ENCODE data around the gene PPT1. TPM values are rescaled to one million over a fixed set of nuclear protein-coding genes. Genes with fewer than 3 reads are reported as not detected.

The PPT1 gene
- total and polyA plus RNA-seq, 2 experiments from 2014 or later: 67.4 to 202 TPM

- no peak overlapping the region for H3K4me3 ChIP-seq
- no peak for DNase-seq (ENCODE audit: low spot score)
Observed at GRCh38 chr1:40064797-40065499, 32.1 kb downstream of the PPT1 start.

GRCh38 chr1:40059960-40060750 is 36.9 kb downstream of the PPT1 start:
- H3K79me2 ChIP-seq (replicated peaks; ENCODE audit: insufficient read depth): peaks cover 51% of the 10 kb centered on the region

More at GRCh38 chr1:40064797-40065499, 32.1 kb downstream of the PPT1 start:
- peaks cover 7% of the 10 kb centered on the region for H3K4me1 Mint-ChIP-seq
- no peak overlapping the region for H3K4me2 ChIP-seq
- H3K9me3 Mint-ChIP-seq: no peaks in the 10 kb centered on the region
- TF ChIP-seq ZNF114 (CRISPR knock-in tag; IDR thresholded peaks at IDR 0.05): no peak
- TF ChIP-seq EZH2 (IDR thresholded peaks at IDR 0.05; ENCODE audit: low read depth, unreplicated experiment): no peak
- H3K36me3 Mint-ChIP-seq (ENCODE audit: low read depth): peaks cover 84% of the 10 kb centered on the region
- no peaks in the 10 kb centered on the region for H3K27me3 ChIP-seq (ENCODE audit: insufficient read depth)
- peaks cover 4% of the 10 kb centered on the region; the same call in 1 of the 2 replicates for H3K4me1 ChIP-seq (ENCODE audit: insufficient read depth)
- no peak overlapping the region for H3K27ac Mint-ChIP-seq
- no peak overlapping the region for H3K4me3 Mint-ChIP-seq
- no peak overlapping the region for H2AFZ ChIP-seq
- no peak overlapping the region for H3K27ac ChIP-seq (ENCODE audit: low read depth)
- ATAC-seq: no peak
- H3K9me2 ChIP-seq (ENCODE audit: insufficient read depth): no peaks in the 10 kb centered on the region
- peaks cover 82% of the 10 kb centered on the region for H3K36me3 ChIP-seq (ENCODE audit: insufficient read depth)
- peaks cover 2% of the 10 kb centered on the region for H3K27me3 Mint-ChIP-seq (ENCODE audit: insufficient read depth, low read depth, poor library complexity)
- peaks cover 5% of the 10 kb centered on the region; the same call in 1 of the 2 replicates for H4K20me1 ChIP-seq (replicated peaks; ENCODE audit: insufficient read depth)
- H3K79me2 ChIP-seq (replicated peaks; ENCODE audit: insufficient read depth): peaks cover 14% of the 10 kb centered on the region
- no peaks in the 10 kb centered on the region for H3F3A ChIP-seq (replicated peaks; ENCODE audit: low read depth)

More at GRCh38 chr1:40059960-40060750, 36.9 kb downstream of the PPT1 start:
- H3K27me3 Mint-ChIP-seq (ENCODE audit: insufficient read depth, low read depth, poor library complexity): peaks cover 4% of the 10 kb centered on the region
- H3F3A ChIP-seq (replicated peaks; ENCODE audit: low read depth): no peaks in the 10 kb centered on the region
- H3K4me2 ChIP-seq: no peak overlapping the region
- no peaks in the 10 kb centered on the region for H3K9me2 ChIP-seq (ENCODE audit: insufficient read depth)
- no peaks in the 10 kb centered on the region for H3K9me3 Mint-ChIP-seq
- H3K27me3 ChIP-seq (ENCODE audit: insufficient read depth): no peaks in the 10 kb centered on the region
- H4K20me1 ChIP-seq (replicated peaks; ENCODE audit: insufficient read depth): peaks cover 22% of the 10 kb centered on the region
- H3K36me3 Mint-ChIP-seq (ENCODE audit: low read depth): peaks cover 47% of the 10 kb centered on the region
- H3K27ac Mint-ChIP-seq: peak overlapping the region; percentile 66; the same call in 1 of the 2 replicates
- ATAC-seq (no peak), DNase-seq (ENCODE audit: low spot score) (no peak)
- no peak overlapping the region for H3K4me3 ChIP-seq
- H3K27ac ChIP-seq (ENCODE audit: low read depth): peak overlapping the region; percentile 69
- H3K4me1 ChIP-seq (ENCODE audit: insufficient read depth): peaks cover 21% of the 10 kb centered on the region
- no peak overlapping the region for H2AFZ ChIP-seq
- no peak overlapping the region for H3K4me3 Mint-ChIP-seq
- no peak for TF ChIP-seq ZNF462 (CRISPR knock-in tag; IDR thresholded peaks at IDR 0.05)
- no peak for TF ChIP-seq REST (IDR thresholded peaks at IDR 0.05; ENCODE audit: unreplicated experiment)
- no peak for TF ChIP-seq JUNB (IDR thresholded peaks at IDR 0.05; ENCODE audit: unreplicated experiment)
- H3K4me1 Mint-ChIP-seq: peaks cover 32% of the 10 kb centered on the region
- H3K36me3 ChIP-seq (ENCODE audit: insufficient read depth): peaks cover 46% of the 10 kb centered on the region
